ENCODE data around the gene RABGAP1L. TPM values are rescaled to one million over a fixed set of nuclear protein-coding genes. Genes with fewer than 3 reads are reported as not detected.

RABGAP1L gene
- total and polyA plus RNA-seq, 2 of the 4 experiments (the other 2 are of a cell fraction) = 7.9 to 26.7 TPM

- Histone ChIP-seq H3K4me3 (ENCODE audit: insufficient read depth, low read depth, low read length) (no peak overlapping the region), H2AK5ac (ENCODE audit: low read depth, low read length) (no peak overlapping the region), H3K9me3 (ENCODE audit: control insufficient read depth, insufficient read depth, low read length) (no peaks in the 10 kb centered on the region), H3K9ac (ENCODE audit: low read depth, low read length) (no peak overlapping the region), H3K27ac (ENCODE audit: insufficient read depth, low read length) (no peak overlapping the region), H3K79me1 (ENCODE audit: low read depth in 1 of 2, low read length in 2 of 2) (no peaks in the 10 kb centered on the region), H2BK15ac (ENCODE audit: low read depth, low read length) (no peak overlapping the region), H4K91ac (ENCODE audit: insufficient read depth, low read depth, low read length) (no peak overlapping the region), H3K4ac (ENCODE audit: low read depth, low read length) (no peak overlapping the region), H2BK120ac (ENCODE audit: low read depth, low read length) (no peak overlapping the region), H4K8ac (ENCODE audit: low read depth in 2 of 2, low read length in 2 of 2) (no peak overlapping the region), H3K56ac (ENCODE audit: extremely low read depth, insufficient read depth, low read length) (no peak overlapping the region), H3K9me1 (ENCODE audit: insufficient read depth, low read length) (no peaks in the 10 kb centered on the region), H3K18ac (ENCODE audit: low read depth, low read length) (no peak overlapping the region), H2AK9ac (replicated peaks; ENCODE audit: low read depth, low read length, poor library complexity) (no peak overlapping the region), H3K14ac (replicated peaks; ENCODE audit: low read depth, low read length) (no peak overlapping the region), H3K4me2 (ENCODE audit: low read depth, low read length) (no peak overlapping the region), H3K4me1 (ENCODE audit: control insufficient read depth, insufficient read depth, low read length) (no peaks in the 10 kb centered on the region), H2BK20ac (ENCODE audit: low read depth, low read length) (no peak overlapping the region), H2BK5ac (ENCODE audit: low read depth, low read length, poor library complexity, severe bottlenecking) (no peak overlapping the region), H3K23ac (ENCODE audit: low read depth, low read length) (no peak overlapping the region), H4K20me1 (ENCODE audit: insufficient read depth, low read length) (no peaks in the 10 kb centered on the region), H3K27me3 (ENCODE audit: control insufficient read depth, insufficient read depth, low read length) (no peaks in the 10 kb centered on the region), H3K36me3 (ENCODE audit: control insufficient read depth, insufficient read depth, low read length) (no peaks in the 10 kb centered on the region), H4K5ac (ENCODE audit: low read depth, low read length) (no peak overlapping the region), H2AFZ (replicated peaks; ENCODE audit: low read length, poor library complexity) (no peak overlapping the region)
- intact Hi-C loops (cut with micrococcal nuclease) = no loop called here
- dilution Hi-C loops (cut with HindIII; ENCODE audit: low sequenced_read_pairs, unreplicated experiment) = no loop called here
- no CpG with 5 or more reads among the region's 2 CpGs for WGBS, 2 experiments (ENCODE audit: extremely low coverage in 2 of 2, insufficient read length in 1 of 2)
- BruUV-seq (replicated peaks) = no TSS peak
- ChIA-PET CTCF (no interaction called here), POLR2A (ENCODE audit: unreplicated experiment) (no interaction called here)
- TF ChIP-seq CTCF (conservative IDR thresholded peaks at IDR 0.05; ENCODE audit: low read depth, low read length) = no peak
- no peak for TF ChIP-seq BHLHE40 (IDR thresholded peaks at IDR 0.05; ENCODE audit: low read depth, low read length)
- no peak for TF ChIP-seq USF2 (IDR thresholded peaks at IDR 0.05; ENCODE audit: low read depth, low read length)
- no peak for TF ChIP-seq FOS (IDR thresholded peaks at IDR 0.05; ENCODE audit: low read depth, low read length)
- in situ Hi-C loops (cut with MboI; ENCODE audit: low sequenced_read_pairs) = loop anchor here (5.0 to 25.0 kb wide), 2 partner anchors 472 to 1997 kb away; no protein-coding TSS in a partner anchor
- DNase-seq = no peak
- ATAC-seq (ENCODE audit: low read depth) = no peak
Observed at GRCh38 chr1:174734270-174734669, 575.0 kb downstream of the RABGAP1L start.
